HG02759 (cell line): ENCODE measurements around the gene KRTAP16-1.
A peak's percentile ranks its signal among the peaks of the same experiment; 100 is the strongest.
"Not testable (repeated sequence)": the region's sequence is repeated elsewhere in the genome, so short reads cannot be mapped to it uniquely, and the experiment has no call there.

Experiments
- ATAC-seq: cut with Tn5 transposase; IDR thresholded peaks from one replicate; pipeline ENCODE4 v1.9.1; 2021; ENCODE audit warnings: mild to moderate bottlenecking, moderate library complexity; ENCODE audit not compliant: unreplicated experiment

KRTAP16-1 gene, protein sequence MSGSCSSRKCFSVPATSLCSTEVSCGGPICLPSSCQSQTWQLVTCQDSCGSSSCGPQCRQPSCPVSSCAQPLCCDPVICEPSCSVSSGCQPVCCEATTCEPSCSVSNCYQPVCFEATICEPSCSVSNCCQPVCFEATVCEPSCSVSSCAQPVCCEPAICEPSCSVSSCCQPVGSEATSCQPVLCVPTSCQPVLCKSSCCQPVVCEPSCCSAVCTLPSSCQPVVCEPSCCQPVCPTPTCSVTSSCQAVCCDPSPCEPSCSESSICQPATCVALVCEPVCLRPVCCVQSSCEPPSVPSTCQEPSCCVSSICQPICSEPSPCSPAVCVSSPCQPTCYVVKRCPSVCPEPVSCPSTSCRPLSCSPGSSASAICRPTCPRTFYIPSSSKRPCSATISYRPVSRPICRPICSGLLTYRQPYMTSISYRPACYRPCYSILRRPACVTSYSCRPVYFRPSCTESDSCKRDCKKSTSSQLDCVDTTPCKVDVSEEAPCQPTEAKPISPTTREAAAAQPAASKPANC

DNA sequence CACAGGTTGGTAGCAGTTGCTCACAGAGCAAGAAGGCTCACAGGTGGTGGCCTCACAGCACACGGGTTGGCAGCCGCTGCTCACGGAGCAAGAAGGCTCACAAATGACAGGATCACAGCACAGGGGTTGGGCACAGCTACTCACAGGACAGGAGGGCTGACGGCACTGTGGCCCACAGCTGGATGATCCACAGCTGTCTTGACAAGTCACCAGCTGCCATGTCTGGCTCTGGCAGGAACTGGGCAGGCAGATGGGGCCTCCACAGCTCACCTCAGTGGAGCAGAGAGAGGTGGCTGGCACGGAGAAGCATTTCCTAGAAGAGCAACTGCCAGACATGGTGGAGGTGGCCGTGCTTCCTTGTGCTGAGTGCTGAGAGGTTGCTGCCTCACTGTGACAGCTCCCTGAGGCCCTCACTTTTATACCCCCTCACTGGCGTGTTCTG, at the start of gene KRTAP16-1:
TSS of gene KRTAP16-1 (minus strand) at position 392 of the 442 bp plus-strand sequence. CDS start at position 336, 56 bp downstream.
- peak; percentile 30 for ATAC-seq

GRCh38 chr17:41354536-41354935, 45.4 kb upstream of the KRTAP16-1 start:
- ATAC-seq, result no peak

DNA sequence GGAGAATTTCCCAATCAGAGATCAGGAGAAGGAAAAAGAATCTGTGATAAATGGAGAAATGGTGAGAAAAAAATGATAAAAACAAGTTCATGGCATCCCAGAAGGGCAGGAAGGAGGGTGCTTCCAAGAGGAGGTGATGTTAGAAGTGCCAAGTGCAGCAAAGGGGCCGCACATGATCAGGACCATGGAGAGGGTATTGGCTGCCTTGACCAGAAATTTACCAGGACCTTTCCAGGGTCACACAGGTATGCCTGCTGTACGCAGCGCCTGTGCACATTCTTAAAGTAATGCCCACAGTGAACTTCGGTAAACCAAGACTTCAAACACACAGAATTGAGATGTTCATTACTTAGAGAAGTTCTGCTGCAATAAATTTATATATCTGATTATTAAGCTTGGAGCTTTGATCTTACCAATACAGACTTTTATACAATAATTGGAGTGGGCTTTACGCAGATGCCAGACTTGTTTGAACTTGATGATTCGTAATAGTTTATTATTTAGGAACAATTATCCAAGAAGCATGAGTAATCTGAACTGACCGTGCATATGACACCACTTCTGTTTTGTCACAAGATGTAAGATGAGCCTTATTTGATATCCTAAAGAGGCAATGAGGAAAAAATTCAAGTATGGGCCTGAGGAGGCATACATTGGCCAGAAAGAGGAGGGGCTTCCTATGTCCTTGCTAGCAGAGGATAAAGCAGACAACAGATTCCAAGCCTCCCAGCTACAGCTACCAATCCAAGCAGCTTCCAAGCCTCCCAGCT, 43.7 kb upstream of the KRTAP16-1 start:
- no peak for ATAC-seq

GRCh38 chr17:41351177-41351576, 42.1 kb upstream of the KRTAP16-1 start:
- ATAC-seq, result no peak

DNA sequence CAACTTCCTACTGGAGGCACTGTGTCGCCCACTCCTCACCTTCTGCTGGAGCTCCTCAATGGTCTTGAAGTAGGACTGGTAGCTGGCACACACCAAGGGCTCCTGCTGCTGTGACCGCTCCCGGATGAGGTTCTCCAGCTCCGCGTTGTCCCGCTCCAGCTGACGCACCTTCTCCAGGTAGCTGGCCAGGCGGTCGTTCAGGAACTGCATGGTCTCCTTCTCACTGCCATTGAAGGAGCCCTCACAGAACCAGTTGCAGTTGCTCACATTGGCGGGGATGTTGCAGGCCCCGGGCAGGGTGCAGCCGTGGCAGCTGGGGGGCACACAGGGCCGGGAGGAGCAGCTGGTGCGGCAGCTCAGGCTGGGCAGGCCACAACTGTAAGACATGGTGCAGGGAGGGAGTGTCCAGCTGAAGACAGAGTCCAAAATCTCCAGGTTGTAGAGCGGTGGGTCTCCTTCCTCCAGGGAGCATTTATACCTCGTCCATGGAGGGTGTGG, 41.3 kb upstream of the KRTAP16-1 start, which contains the start of gene KRT33A:
TSS of gene KRT33A (minus strand) at position 448 of the 498 bp plus-strand sequence. CDS start at position 387, 61 bp downstream.
- not testable (repeated sequence) for ATAC-seq

DNA sequence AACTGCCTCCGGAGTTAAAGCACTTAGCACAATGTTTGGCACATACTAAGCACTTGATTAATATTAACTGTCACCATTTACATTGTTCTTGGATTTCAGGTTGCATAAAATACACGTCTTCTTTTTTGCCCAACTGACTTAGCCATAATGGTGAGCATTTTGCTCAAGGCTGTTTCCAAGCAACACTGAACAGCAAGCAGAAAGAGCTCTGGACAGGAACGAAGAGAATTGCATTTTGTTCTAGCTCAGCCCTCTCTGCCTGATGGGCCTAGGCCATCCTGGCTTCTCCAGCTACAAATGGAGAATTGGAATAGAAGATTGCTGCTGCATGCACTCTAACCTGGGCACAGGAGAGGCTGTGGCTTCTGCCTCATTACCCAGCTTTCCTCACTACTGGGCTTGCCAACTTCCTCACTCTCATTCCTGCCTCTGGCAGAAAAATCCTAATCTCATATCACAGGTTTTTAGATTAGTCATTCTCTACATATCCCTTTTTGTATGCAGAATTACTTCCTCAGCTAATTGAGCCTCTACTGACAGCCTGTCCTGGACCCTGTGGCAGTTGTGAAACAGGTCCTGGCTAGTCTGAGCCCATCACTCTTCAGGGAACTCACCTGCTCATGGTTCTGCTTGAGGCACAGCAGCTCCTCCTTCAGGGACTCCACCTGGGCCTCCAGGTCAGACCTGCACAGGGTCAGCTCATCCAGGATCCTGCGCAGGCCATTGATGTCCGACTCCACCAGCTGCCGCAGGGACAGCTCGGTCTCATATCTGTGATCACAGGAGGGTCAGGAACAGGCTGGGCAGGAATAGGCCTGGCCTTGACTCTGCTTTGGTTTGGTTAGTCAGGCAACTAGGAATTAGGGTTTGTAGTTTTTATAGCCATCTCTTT, 39.0 kb upstream of the KRTAP16-1 start:
- ATAC-seq, result no peak

DNA sequence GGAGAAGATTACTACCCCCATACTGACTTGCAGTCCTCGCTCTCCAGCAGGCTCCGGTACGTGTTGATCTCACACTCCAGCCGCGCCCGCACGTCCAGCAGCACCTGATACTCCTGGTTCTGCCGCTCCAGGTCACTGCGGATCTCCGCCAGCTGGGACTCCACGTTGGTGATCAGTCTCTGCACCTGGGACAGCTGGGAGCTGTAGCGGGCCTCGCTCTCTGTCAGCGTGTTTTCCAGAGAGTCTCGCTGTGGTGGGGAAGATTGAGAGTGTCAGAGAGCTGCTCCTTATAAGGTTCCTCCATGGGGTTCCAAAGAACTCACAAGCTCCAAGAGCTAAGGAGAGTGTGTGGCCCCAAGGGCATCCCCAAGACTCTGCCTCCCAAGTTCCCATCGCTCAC, 37.3 kb upstream of the KRTAP16-1 start:
- not testable (repeated sequence) for ATAC-seq

GRCh38 chr17:41345992-41346391, 36.9 kb upstream of the KRTAP16-1 start:
- no peak for ATAC-seq

DNA sequence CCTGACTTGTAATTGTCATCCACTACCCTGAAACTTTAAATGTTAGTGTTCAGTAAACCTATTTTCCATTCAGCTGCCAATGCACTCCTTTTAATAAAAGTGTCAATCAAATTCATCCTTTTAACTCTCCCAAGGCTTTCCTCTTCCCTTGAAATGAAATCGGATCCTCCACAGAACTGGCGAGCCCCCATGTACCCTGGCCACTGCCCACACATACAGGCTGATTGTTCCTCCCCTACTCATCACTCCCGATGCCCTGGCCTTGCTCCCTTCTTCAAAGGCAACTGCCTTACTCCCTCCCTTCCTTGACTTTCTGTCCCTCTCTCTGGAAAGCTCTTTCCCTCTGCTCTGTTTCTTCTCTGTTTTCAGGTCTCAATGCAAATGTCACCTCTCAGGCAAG, 33.9 kb upstream of the KRTAP16-1 start:
- ATAC-seq, result no peak

DNA sequence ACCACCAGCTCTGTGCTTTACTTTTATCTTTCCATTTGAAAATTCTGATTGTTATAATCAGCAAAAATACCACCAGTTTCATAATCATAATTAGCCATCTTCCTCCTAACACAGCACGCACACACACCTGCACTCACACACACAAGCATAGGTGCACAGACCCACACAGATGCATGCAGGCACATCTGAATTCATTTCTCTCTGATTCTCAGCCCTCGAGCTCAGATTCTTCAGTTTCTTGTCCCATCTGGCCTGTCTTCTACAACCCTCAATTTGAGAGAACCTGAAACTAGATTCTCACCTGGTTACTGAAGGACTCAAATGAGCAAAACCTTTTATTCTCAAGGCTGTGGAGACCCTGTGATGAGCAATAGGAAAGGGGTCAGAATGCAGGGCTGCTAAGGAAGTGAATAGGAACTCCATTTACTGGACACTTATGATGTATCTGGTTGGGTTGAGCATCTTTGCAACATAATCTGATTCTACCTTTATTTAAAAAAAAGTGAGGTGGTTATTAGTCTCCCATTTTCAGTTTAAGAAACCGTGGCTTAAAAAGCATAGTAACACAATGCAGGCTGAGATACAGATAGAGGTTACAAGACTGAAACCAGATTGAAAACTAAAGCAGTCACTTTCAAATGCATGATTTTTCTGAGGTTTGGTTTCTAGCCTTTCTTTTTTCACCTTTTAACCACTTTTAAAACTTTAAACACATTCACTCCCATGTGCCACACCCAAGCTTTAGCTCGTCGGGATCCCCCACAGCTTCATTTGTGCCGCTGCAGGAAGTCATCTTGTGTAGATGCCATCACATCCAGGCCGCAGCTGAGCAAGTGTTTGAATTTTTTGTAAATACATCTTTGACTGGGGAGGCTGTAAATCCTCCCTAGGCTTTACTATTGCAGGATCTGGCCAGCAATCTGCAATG, 32.1 kb upstream of the KRTAP16-1 start:
- ATAC-seq, result no peak

- ATAC-seq, result no peak
Observed at GRCh38 chr17:41340494-41340893, 31.4 kb upstream of the KRTAP16-1 start.

- ATAC-seq, result no peak
Observed at GRCh38 chr17:41339571-41340172, 30.6 kb upstream of the KRTAP16-1 start.

DNA sequence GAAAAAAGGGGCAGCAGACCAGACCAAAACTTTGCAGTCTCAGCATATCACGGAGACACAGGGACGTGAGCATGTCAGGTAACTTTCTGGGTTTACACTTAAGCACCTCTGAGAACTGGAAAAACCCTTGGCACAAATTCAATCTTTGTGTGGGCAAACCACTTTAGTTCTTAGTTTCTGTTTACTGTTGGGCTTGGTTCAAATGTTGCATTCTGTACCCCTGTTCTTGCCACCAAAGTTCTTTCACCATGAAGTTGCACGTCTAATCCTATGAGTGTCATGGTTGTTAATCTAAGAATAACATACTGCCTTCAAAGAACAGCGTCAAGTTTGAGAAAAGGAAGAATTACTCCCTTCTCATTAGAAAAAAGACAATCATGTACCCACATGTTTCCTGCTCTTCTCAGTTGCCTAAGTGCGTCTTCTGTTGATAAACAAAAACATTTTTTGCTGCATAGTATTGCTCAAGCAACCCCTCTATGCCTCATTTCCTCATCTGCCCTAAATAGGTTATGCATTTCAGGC, 29.9 kb upstream of the KRTAP16-1 start:
- ATAC-seq, result peak; percentile 51

DNA sequence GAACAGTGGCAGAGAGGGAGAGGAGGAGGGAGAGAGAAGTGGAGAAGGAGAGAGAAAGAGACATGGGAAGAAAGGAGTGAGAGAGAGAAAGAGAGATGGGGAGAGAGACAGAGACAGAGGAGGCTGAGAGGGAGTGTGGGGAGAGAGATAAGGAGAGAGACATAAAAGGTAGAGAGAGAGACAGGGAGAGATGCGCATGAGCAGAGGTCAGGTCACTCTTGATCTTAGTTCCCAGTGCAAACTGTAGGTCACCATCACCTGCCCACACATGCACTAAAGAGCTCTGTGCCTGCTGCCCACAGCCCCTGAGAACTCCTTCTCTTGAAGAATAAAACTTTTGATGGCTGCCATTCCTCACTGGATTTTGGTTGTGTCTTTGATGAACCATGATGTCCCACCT, 26.6 kb upstream of the KRTAP16-1 start:
- no peak for ATAC-seq

DNA sequence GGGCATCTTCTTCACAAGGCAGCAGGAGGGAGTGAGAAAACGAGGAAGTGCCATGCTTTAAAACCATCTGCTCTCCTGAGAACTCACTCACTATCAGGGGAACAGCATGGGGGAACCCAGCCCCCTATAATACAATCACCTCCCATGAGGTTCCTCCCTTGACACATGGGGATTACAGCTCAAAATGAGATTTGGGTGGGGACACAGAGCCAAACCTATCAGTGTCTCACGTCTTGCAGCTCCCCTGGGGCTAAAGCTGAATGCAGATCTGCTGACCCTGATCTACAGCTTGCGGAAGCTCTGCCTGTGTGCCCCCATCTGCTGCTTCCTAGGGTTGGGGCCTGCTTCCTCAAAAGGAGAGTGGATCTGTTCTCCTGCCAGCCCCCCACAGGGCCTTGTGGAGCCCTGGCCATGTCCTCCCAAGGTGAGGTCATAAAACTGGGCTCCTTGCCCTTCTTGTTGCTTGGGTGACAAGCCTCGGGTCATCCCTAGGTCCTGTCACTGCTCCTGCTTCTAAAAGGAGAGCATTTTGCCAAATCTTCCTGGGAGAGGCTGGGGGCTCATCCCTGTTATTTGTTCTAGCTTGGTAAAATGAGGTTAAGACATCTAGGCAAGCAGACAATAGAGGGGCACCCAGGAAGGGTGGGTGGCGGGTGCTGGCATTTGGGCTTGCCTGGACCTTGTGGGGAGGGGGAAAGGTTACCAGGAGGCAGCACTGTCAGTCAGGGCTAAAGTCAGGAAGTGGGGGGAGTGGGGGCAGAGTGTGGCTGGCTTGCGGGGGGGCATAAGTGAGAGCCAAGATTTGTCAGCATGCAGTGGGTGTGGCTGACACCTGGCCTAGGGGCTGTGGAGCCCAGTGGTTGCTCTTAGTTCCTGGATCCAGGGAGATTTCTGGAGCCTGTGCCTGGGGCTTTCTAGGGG, 25.5 kb upstream of the KRTAP16-1 start:
- ATAC-seq, result no peak

DNA sequence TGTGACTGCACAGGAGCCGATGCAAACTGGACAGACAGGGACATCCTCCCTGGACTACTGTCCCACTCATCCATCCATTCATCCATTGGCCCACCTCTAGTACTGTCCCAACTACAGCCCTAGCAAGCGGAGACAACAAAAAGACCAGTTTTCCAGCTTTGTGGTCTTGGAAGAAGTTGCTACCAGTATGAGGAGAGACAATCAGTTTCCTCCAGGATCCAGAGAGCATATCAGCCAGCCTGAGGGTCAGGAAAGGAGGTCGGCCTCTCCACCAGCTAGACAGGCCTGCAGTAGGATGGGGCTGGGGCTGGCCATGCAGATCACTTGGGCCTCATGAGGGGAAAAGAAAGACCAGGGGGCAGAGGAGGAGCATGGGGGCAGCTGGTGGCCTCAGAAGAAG, 24.7 kb upstream of the KRTAP16-1 start:
- no peak for ATAC-seq

DNA sequence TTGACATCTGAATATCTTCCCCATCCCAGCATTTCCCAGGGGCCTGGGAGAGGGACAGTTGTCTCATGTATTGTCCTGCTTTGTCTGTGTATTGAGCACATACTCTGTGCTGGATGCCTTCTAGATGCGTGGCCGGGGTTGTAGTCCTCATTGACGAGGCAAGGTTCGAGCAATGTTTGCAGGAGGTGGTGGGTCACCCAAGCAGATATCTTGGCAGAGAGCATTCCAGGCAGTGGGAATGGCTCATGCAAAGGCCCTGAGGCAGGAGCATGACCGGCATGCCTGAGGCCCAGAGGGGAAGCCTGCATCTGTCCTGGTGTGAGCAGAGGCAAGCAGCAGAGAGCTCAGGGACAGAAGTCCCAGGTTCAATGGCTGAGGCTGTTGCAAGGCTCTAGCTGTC, 24.0 kb upstream of the KRTAP16-1 start:
- ATAC-seq, result no peak

- ATAC-seq, result no peak
Observed at GRCh38 chr17:41332239-41332638, 23.1 kb upstream of the KRTAP16-1 start.
